Urinary bladder (tissue), 4 donors: ENCODE results near the gene ETS1. TPM values are rescaled to one million over a fixed set of nuclear protein-coding genes. Genes with fewer than 3 reads are reported as not detected.

Source experiments
- DNase-seq: peaks from one replicate; pipeline ENCODE4 v3.0.0-alpha.2; 2015; ENCODE audit errors: extremely low spot score
- H3K27ac ChIP-seq: one replicate; pipeline ENCODE4 v1.5.1; 2013; ENCODE audit warnings: low read depth, mild to moderate bottlenecking, moderate library complexity
- H3K36me3 ChIP-seq: one replicate; pipeline ENCODE4 v1.6.1; 2013; ENCODE audit warnings: mild to moderate bottlenecking, moderate library complexity; ENCODE audit not compliant: insufficient read depth
- H3K4me1 ChIP-seq: one replicate; pipeline ENCODE4 v1.6.1; 2013; ENCODE audit warnings: mild to moderate bottlenecking, moderate library complexity; ENCODE audit not compliant: insufficient read depth
- H3K4me3 ChIP-seq: one replicate; pipeline ENCODE4 v1.5.1; 2013; ENCODE audit warnings: low read depth, low read length
- WGBS: extraction: QIAGEN DNeasy Blood & Tissue Kit; methylation state at CpG from one replicate; pipeline ENCODE4 v1.1.7; 2013; 5-methylcytosine and 5-hydroxymethylcytosine counted together
- polyA plus RNA-seq: library from polyadenylated mRNA; stranded (reverse); fragments of 200-250 nt; gene quantifications from one replicate; pipeline ENCODE4 v1.2.3, GENCODE V29; 2013
- total RNA-seq: library from RNA; depleted of rRNA; stranded (reverse); fragments of >200 nt; gene quantifications from one replicate; pipeline ENCODE4 v1.2.3, GENCODE V29; 2014
- donor health status: healthy with polysubstance abuse.
- donor health status: healthy.

ETS1 gene
- total and polyA plus RNA-seq, 2 donors: 35.6 to 64.0 TPM

GRCh38 chr11:128494418-128495332, 92.7 kb downstream of the ETS1 start:
- no peak for DNase-seq
- no peak overlapping the region for H3K4me3 ChIP-seq
- peaks cover 10% of the 10 kb centered on the region for H3K4me1 ChIP-seq
- peak overlapping the region; percentile 56 for H3K27ac ChIP-seq
- 85% methylated on average over 3 of the region's 3 CpGs for WGBS
- H3K36me3 ChIP-seq: no peaks in the 10 kb centered on the region

DNA sequence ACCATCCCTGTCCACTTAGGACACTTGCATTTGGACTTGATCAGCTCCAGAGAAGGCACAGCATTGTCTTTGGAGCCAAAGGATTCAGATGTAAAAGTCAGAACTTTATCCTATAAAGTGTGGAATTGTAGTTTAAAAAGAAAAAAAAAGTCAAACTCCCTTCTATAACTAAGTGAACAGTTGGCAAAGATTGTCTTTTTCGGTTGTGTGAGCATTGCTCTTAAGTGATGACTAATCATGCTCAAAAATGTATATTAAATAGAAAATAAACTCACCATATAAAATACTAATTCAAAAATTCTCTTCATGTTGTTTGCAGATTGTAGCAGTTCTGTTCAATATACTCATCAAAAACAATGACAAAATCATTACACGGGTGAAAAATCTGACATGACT, 93.8 kb downstream of the ETS1 start:
- Histone ChIP-seq H3K4me3 (no peak overlapping the region), H3K36me3 (no peaks in the 10 kb centered on the region), H3K27ac (peak overlapping the region; percentile 63), H3K4me1 (peaks cover 12% of the 10 kb centered on the region)
- DNase-seq: no peak
- 73% methylated on average over 2 of the region's 2 CpGs for WGBS

DNA sequence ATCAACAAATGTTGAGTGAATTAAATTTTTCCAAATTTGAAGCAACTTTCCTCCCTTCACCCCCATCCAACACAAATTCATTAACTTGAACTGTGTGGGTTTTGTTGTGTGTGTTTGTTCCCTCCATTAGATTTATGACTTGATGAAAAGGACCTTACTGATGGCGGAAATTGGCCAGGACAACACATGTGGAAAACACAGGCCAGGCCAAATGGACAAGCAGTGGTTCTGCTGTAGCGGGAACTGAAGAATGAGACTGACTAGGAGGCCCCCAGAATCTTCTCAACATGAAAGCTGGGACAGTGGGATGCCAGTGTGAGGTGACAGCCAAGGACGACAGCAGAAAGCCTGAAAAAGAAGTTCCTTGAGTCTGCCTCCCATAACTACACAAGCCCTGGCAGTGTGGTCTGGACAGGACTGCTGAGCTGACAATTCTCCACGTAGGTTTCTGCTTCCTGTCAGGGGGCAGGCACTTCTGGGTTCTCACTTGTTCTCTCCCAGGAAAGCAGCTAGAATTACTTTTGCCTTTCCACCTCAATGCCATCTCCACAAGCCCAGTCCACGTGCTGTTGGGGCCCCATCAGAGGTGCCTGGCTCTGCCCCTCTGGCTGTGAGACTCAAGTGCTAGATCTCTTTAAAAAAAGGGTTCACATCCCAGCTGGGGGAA, 94.3 kb downstream of the ETS1 start:
- 61% methylated on average over 5 of the region's 5 CpGs for WGBS
- Histone ChIP-seq H3K4me3 (no peak overlapping the region), H3K27ac (peak overlapping the region; percentile 63), H3K4me1 (peaks cover 13% of the 10 kb centered on the region), H3K36me3 (peaks cover 2% of the 10 kb centered on the region)
- no peak for DNase-seq

- H3K27ac ChIP-seq: peak overlapping the region; percentile 63
- peaks cover 13% of the 10 kb centered on the region for H3K4me1 ChIP-seq
- DNase-seq: no peak
- 73% methylated on average over 2 of the region's 2 CpGs for WGBS
- peaks cover 2% of the 10 kb centered on the region for H3K36me3 ChIP-seq
- H3K4me3 ChIP-seq: no peak overlapping the region
Observed at GRCh38 chr11:128492461-128492860, 94.9 kb downstream of the ETS1 start.

DNA sequence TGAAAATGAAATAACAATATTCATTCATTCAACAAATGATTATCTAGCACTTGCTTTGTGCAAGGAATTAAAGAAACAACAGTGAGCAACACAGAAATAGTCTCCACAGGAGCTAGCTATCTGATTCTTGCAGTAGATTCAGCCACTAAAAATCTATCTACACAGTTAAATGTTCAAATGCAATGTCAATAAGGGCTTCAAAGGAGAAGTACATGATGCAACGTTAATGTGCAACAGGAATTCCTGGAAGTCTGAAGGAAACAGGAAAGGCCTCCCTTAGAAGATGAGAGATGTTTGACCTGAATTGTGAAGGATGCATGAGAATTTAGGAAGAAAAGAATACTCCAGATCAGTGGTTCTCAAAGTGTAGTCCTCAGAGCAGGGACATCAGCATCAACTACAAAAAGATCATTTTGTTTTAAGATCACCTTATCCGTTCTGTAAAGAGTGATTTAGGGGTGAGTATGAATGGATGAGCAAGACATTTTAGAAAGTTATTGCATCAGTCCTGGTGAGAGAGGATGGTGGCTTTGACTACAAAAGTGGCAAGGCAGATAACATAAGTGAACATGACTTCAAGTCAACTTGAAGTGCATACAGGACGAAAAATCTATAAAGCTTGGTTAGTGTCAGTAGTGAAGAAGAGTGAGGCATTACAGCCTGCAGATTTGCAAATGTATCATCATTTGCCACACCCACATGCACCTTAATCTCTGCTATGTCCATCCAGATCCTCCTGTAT, 96.0 kb downstream of the ETS1 start:
- 72% methylated on average over 3 of the region's 3 CpGs for WGBS
- no peak for DNase-seq
- peaks cover 13% of the 10 kb centered on the region for H3K4me1 ChIP-seq
- peaks cover 2% of the 10 kb centered on the region for H3K36me3 ChIP-seq
- no peak overlapping the region for H3K4me3 ChIP-seq
- no peak overlapping the region for H3K27ac ChIP-seq

GRCh38 chr11:128490092-128490491, 97.3 kb downstream of the ETS1 start:
- WGBS: 74% methylated on average over 3 of the region's 3 CpGs
- Histone ChIP-seq H3K4me1 (peaks cover 13% of the 10 kb centered on the region), H3K4me3 (no peak overlapping the region), H3K27ac (no peak overlapping the region), H3K36me3 (peaks cover 2% of the 10 kb centered on the region)
- DNase-seq: no peak

DNA sequence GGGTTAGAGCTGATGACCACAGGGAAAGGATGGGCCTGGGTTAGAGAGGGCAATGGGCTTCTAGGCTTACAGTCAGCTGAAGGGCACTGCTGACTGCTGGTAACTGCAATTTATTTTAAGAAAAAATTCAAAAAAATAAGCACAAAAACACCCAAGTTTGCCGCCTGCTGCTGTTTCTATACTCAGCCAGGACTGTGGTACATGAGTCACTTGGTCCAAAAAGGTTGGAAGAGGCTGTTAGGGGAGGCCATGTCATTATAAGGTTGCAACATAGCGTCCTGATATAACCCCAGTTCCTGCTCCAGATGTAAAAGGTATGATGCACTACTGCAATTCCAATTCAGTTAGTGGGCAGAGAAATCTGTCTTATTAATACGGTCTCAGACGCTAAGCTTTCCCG, 98.9 kb downstream of the ETS1 start:
- no peak for DNase-seq
- 85% methylated on average over 5 of the region's 5 CpGs for WGBS
- peaks cover 2% of the 10 kb centered on the region for H3K36me3 ChIP-seq

DNA sequence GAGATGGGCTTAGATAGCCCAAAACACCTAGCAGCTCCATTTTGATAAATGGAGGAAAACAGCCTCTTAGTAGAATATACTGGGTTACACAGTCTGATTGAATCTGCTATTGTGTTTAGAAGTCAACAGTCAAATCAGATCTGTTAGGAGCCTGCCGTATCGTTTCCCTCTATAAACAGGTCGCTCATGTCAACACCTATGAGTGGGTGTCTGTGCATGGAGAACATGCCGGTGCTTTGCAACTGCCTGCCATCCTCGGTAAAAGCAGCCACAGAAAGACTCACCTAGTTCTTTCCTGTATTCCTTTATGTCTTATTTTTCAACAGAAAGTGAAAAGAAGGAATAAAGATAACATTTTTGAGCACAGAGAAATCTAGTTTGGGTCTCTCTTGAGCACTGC, 99.4 kb downstream of the ETS1 start:
- DNase-seq: no peak
- Histone ChIP-seq H3K27ac (no peak overlapping the region), H3K4me1 (peaks cover 16% of the 10 kb centered on the region), H3K36me3 (peaks cover 2% of the 10 kb centered on the region), H3K4me3 (no peak overlapping the region)
- WGBS: 51% methylated on average over 5 of the region's 5 CpGs

More for the DNA sequence above, 98.9 kb downstream of the ETS1 start:
- peaks cover 16% of the 10 kb centered on the region for H3K4me1 ChIP-seq
- H3K4me3 ChIP-seq: no peak overlapping the region
- peak overlapping the region; percentile 12 for H3K27ac ChIP-seq

- Histone ChIP-seq H3K36me3 (peaks cover 4% of the 10 kb centered on the region), H3K4me1 (peaks cover 10% of the 10 kb centered on the region), H3K27ac (no peak overlapping the region), H3K4me3 (no peak overlapping the region)
- no peak for DNase-seq
- 83% methylated on average over 4 of the region's 4 CpGs for WGBS
Observed at GRCh38 chr11:128484172-128484571, 103.2 kb downstream of the ETS1 start.

DNA sequence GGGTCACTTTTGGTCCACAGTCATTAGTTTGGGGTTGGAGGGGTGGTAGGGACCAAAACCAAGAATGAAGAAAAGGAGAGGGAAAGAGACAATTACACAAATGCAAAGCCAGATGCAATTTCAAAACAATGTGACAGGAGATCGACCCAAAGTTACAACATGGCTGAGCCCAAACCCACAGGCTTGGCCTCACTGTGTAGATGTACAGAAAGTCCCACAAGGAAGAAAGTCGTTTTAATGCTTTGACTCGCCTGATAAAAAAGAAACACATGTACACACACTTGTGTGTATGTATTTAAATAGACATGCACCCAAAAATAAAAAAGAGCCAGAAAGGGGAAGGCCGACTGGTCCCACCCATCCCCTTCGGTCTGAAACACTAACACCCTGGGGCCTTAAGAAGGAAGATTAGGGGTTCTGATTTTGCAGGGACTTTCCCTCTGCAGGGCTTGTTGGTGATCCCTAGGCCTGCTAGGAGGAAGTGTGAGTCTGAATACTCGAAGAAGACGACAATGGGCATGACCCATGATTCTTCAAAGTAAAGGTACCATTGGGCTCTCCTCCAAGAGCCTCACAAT, 104.1 kb downstream of the ETS1 start:
- no peak for DNase-seq
- peaks cover 3% of the 10 kb centered on the region for H3K36me3 ChIP-seq
- H3K4me1 ChIP-seq: peaks cover 8% of the 10 kb centered on the region
- H3K27ac ChIP-seq: no peak overlapping the region
- whole genome bisulfite sequencing: 74% methylated on average over 7 of the region's 7 CpGs
- H3K4me3 ChIP-seq: no peak overlapping the region

GRCh38 chr11:128482512-128483191, 104.7 kb downstream of the ETS1 start:
- H3K27ac ChIP-seq: peak overlapping the region; percentile 53
- DNase-seq: no peak
- peaks cover 7% of the 10 kb centered on the region for H3K4me1 ChIP-seq
- H3K4me3 ChIP-seq: no peak overlapping the region
- H3K36me3 ChIP-seq: peaks cover 2% of the 10 kb centered on the region
- 79% methylated on average over 11 of the region's 11 CpGs for WGBS

DNA sequence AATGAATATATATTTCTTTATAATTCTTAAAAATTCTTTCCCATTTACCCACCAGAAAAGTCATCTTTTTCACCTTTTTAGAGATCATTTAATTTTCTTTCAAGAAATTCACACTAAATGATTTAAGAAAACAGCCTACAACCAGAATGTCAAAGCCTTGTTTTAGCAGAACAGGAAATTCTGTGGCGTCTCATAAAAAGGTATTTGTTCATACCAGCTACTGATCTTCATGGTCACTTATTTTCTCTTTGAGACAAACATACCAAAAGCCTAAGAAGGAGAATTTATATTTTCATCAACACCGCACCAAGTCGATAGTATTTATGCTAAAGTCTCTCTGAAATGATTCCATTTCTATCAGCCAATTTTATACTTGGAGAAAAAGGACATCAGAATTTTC, 105.3 kb downstream of the ETS1 start:
- Histone ChIP-seq H3K36me3 (peaks cover 2% of the 10 kb centered on the region), H3K27ac (peak overlapping the region; percentile 53), H3K4me1 (peaks cover 7% of the 10 kb centered on the region), H3K4me3 (no peak overlapping the region)
- no peak for DNase-seq
- WGBS: 77% methylated on average over 3 of the region's 3 CpGs

DNA sequence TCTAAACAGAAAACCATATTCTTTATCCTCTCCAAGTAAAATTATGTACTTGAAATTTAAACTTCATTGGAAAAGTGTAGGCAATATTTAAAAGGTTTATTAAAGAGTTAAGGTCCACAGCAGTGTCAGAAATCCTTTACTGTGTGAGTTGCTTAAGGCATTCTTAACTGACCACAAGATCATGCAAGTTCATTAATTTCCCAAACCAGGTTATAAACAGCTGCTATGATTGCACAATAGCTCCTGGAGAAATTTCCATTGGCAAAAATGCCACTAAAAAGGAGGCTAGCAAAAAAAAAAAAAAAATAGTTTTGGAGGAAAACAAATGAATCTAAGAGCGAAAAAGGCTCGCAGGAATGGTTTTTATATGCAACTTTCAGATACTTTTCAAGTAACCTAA, 106.2 kb downstream of the ETS1 start:
- 77% methylated on average over 2 of the region's 2 CpGs for WGBS
- Histone ChIP-seq H3K4me3 (no peak overlapping the region), H3K4me1 (peaks cover 7% of the 10 kb centered on the region), H3K36me3 (peaks cover 2% of the 10 kb centered on the region), H3K27ac (no peak overlapping the region)
- no peak for DNase-seq
